Muscle of arm (tissue), 12 donors: ENCODE measurements around the gene PRKAG2. TPM values are rescaled to one million over a fixed set of nuclear protein-coding genes. Genes with fewer than 3 reads are reported as not detected.
"Not testable (repeated sequence)": the region's sequence is repeated elsewhere in the genome, so short reads cannot be mapped to it uniquely, and the experiment has no call there.

Experiments
- DNase-seq: peaks from one replicate; pipeline ENCODE4 v3.0.0-alpha.2; 2013
- polyA plus RNA-seq, 12 donors: library from polyadenylated mRNA; unstranded; fragments of 120-200 nt; gene quantifications; one replicate each; pipeline ENCODE4 v1.2.1, GENCODE V29; 2013; ENCODE audit not compliant: insufficient read length in 12 of 12

PRKAG2 gene
- polyA plus RNA-seq, 12 donors: 9.8 to 21.3 (median 14.0) TPM; not detected in 1

GRCh38 chr7:151852486-151853396 is 24.2 kb downstream of the PRKAG2 start:
- no peak for DNase-seq

DNA sequence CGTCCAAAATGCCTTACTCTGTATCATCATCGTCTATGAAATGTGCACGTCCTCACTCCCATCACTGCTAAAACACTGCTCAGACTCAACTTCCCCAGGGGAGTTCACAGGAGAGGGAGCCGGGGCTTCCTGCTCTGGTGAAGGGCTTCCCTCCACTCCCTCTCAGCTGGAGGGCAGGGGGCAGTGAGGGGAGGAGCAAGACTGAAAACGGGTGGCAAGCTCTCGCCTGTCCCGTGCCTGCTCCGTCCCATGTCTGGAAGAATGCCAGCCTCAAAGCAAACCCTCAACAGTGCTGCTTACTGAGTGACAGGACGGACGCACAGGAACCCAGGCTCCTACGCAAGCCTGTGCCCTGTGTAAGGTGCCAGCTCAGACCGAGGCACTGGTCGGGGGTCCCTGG is 25.1 kb downstream of the PRKAG2 start:
- no peak for DNase-seq

DNA sequence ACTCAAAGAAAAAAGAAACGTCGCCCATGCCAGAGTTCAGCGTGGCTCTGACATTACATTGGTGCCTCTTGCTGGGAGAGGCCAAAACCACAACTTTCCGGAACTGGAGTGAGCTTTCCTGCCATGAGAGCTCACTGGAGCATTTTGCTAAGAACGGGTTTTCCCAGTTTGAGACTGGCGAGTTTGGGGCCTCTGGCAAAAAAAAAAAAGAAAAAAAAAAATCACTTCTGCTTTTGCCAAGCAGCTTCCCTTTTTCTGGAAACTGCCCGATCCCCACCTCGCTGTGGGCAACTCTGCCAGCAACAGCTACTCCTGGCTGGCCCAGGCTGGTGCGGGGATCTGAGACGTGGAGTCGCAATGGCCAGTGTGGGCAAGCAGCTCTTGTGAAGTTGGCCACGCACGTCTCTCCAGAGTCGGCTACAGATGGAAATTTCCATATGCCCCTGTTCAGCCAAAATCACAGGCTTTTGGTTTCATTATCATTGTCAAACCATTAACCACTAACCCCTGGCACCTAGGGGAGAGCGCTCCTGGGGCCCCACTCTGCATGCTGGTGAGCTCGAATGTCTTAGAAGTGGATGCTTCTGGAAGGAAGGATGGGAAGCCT is 25.7 kb downstream of the PRKAG2 start:
- DNase-seq: peak; percentile 7

GRCh38 chr7:151850491-151851124 is 26.3 kb downstream of the PRKAG2 start:
- no peak for DNase-seq

DNA sequence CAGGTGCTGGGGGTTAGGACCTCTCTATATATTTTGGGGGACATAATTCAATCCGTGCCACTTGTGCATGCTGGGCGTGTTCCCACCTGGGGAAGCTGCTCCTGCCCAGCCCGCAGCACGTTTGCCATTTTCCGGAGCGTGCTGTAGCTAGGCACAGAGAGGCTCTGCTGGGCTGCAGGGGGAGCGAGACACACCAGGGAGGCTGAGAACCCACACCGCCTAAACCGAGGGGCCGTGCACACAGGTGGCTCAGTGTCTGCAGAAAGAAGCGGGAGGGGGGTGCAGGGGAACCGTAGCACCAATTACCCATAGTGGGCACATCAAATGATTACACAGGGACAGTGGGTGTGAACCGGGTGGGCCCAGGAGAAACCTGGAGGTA is 27.0 kb downstream of the PRKAG2 start:
- no peak for DNase-seq

DNA sequence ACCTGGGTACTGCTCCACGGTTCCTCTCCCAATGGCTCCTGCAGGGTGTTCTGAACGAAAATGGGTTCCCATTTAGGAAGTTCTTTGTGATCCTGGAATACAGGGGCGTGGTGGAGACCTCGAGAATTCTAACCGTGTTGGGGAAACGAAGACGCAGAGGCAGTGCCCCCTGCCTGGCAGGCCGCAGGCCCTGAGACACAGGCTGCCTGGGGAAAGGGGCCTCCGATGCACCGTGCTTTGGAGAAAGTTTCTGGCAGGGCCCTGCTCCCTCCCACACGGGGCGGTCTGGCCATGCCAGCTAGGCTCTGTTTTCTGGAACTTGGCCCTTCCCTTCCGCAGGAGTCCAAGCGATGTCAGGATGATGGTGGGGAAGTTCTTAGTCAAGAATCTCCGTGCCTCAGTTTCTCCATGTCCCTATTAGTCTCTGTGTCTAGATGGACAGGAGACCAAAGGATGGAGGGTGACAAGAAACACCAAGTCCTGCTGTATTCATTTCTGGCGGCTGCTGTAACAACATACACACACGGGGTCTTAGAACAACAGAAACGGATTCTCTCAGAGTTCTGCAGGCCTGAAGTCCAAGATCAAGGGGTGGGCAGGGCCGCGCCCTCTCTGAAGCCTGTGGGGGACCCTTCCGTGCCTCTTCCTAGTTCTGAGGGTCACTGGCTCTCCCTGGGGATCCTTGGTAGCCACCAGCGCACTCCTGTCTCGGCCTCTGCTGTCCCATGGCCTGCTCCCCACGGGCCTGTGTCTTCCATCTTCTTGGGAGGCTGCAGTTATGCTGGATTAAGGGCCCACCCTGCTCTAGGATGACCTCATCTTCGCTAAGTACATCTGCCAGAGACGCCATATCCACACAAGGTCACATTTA is 27.7 kb downstream of the PRKAG2 start:
- DNase-seq: no peak

GRCh38 chr7:151847681-151848081 is 29.2 kb downstream of the PRKAG2 start:
- DNase-seq: no peak

- no peak for DNase-seq
Measured at GRCh38 chr7:151847136-151847535, 29.8 kb downstream of the PRKAG2 start.

DNA sequence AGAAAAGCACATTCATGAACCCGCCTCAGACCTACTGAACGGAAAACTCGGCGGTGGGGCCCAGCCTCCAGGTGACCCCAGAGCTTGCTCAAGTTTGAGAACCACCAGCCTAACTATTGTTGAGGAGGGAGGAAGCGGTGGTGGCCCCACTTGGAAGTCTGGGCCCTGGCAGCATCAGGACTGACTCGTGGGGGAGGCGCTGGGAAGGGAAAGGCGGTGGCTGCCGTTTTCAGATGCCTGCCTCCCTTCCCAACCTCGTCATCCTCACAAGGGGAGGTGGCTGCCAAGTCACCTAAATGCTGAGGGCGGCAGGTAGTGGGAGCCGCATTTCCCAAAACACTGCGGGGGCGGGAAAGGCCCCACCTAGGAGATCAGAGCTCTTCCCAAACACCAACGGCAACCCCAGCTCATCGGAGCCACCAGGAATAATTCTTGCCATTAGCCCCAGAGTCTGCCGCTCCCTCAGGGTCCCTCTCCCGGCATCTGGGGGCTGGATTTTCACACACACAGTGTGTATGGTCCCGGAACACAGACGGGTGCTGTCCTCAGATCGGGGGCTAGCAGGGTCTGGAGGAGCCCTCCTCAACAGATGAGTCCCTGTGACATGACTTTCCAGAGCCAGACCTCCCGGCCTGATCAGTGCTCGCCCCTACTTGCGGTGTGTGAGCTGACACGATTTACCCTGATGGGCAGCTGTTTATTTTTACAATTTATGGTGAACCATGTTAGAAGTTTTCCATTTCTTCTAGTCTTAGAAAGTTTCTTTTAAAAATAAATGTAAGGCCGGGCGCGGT is 31.3 kb downstream of the PRKAG2 start:
- no peak for DNase-seq

DNA sequence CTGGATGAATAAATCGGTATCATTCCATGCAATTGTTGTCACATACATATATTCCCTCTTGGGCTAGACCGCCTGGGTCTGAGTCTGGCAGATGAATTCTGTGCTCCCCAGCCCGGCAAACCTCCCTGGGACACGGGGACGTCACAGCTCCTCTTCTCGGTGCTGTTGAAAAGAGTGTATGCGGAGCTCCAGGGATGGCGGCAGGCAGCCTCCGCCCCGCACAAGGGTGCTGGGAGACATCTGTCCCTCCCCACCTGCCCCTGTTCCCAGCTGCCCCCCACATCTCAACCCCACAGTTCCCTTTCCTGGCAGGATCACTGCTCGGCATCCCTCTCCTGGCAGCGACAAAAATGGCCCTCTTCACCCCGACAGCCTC is 32.1 kb downstream of the PRKAG2 start:
- no peak for DNase-seq

GRCh38 chr7:151844071-151844824 is 32.7 kb downstream of the PRKAG2 start:
- DNase-seq: no peak

- DNase-seq: no peak
Measured at GRCh38 chr7:151843181-151843580, 33.7 kb downstream of the PRKAG2 start.

GRCh38 chr7:151841395-151842051 is 35.4 kb downstream of the PRKAG2 start:
- DNase-seq: not testable (repeated sequence)

DNA sequence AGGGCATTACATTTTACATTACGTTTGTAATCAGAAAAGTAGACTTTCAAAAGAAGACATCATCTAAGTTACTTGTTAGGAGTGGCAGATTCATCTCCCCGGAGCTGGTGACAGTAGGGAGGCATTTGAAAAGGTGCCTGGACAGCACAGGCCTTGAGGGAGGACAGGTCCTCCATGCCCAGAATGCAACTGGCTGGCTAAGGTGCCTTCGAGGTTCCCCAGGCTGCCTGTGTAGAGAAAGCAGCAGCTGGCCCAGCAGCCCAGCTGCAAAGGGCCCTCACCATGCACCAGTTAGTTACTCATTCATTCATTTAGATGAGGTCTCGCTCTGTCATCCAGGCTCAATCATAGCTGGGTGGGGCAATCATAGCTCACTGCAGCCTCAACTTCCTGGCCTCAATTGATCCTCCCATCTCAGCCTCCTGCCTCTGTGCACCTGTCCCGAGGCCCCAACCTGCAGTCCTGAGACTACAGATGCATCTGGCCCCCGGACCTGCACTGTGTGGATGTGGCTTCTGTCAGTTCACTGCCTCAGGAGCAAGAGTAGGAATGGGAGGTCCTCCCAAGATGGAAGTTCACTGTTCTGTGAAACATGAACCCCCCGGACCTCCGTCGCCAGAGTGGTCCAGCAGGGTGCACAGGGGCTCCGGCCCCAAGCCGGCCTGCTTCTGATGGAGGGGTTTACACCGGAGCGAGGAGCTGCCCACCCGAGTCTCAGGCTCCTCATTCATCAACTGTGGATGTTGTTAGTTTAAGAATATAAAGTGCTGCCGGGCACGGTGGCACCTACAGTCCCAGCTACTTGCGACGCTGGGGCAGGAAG is 36.6 kb downstream of the PRKAG2 start:
- DNase-seq: no peak

- no peak for DNase-seq
Measured at GRCh38 chr7:151839451-151839921, 37.4 kb downstream of the PRKAG2 start.

DNA sequence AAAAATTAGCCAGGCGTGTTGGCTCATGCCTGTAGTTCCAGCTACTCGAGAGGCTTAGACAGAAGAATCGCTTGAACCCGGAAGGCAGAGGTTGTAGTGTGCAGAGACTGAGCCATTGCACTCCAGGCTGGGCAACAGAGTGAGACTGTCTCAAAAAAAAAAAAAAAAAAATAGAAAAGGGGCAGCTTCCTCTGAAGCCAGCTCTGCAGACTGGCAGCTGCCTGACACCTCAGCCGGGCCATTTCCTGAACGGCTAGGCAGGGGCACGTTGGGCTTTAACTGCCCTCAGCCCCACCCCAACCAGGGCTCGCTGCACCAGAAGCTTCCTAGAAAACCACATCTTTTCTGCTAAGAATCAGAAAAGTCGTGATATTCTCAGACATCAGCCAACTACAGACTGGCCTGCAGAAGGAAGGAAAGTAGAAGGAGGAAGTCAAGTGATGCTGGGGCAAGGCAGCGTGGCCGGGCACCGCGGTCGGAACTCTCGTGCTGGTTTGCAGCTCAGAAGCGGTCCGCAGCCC is 38.0 kb downstream of the PRKAG2 start:
- no peak for DNase-seq

DNA sequence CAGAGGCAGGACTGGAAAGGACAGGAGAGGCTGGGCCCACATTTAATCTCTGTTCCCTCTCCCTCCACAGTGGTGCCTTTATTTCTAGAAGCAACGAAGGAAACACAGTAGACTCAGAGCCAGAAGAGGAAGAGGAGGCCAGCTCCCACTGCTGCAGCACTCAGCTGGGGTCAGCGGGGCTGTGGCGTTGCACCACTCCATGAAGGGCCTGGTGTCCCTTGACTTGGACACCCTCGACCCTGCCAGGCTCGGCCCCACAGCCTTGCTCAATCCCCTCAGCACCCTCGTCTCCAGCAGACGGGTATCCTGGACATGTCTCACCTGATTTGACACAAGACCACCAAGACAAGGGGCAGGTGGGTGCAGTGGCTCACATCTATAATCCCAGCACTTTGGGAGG is 38.8 kb downstream of the PRKAG2 start:
- DNase-seq: no peak

DNA sequence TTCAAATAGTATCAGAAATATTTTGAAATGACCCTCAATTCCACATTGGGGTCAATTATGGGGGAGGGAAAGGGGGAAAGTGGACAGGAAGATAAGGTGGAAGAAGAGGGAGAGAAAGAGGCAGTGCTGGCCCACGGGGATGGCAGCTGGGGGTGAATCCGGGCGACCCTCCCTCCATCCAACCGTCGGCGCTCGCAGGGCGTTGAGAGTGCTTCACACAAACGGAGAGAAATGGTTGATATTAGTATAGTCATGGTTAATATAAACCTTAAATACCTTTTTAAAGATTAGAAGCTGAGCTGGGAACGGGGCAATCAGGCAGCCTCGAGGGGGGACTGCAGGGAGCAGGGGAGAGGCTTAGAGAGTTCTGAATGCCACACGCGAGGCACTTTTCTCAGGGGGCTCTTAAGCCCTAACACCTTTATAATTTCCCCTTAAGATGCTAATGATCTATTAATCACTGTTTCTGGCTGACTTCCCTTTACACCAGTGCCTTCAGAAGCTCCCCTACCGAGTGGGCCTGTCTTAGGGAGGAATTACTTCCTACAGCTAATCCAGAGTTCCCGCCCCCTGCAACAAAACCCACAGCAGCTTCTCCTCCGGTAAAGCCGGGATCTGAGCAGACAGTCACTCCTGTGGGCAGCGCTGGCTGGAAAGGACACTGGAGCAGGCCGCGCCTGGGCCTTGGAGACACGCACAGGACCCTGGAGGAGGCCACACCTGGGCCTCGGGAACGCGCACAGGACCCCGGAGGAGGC is 39.5 kb downstream of the PRKAG2 start:
- DNase-seq: no peak
